Left ventricle myocardium superior (tissue), 1 donor: ENCODE results near the gene PHYHD1. TPM values are rescaled to one million over a fixed set of nuclear protein-coding genes. Genes with fewer than 3 reads are reported as not detected.

ENCODE experiments used
- ATAC-seq: fragments of 200-7000 bp; cut with Tn5 transposase; one replicate; pipeline ENCODE4 v1.9.1; 2020; ENCODE audit warnings: mild to moderate bottlenecking, moderate library complexity
- DNase-seq: peaks from one replicate; pipeline ENCODE4 v3.0.0-alpha.2; 2020
- intact Hi-C: fragments of 100-400 bp; cut with micrococcal nuclease; formaldehyde crosslinking; loops from one replicate; pipeline ENCODE4 v1.11.0; 2022
- total RNA-seq: library from RNA; stranded (reverse); fragmentation: NEBNext Ultra II Directional; extraction: Animal tissue kit (Norgen Biotek cat#: 25700); gene quantifications from one replicate; pipeline ENCODE4 v1.2.1, GENCODE V29; 2021
- donor health status: DM: no; HTN: yes; CAD: no; lungs with severe emphysema.

The PHYHD1 gene
- total RNA-seq, 1 donor from 2014 or later = 39.7 TPM

DNA sequence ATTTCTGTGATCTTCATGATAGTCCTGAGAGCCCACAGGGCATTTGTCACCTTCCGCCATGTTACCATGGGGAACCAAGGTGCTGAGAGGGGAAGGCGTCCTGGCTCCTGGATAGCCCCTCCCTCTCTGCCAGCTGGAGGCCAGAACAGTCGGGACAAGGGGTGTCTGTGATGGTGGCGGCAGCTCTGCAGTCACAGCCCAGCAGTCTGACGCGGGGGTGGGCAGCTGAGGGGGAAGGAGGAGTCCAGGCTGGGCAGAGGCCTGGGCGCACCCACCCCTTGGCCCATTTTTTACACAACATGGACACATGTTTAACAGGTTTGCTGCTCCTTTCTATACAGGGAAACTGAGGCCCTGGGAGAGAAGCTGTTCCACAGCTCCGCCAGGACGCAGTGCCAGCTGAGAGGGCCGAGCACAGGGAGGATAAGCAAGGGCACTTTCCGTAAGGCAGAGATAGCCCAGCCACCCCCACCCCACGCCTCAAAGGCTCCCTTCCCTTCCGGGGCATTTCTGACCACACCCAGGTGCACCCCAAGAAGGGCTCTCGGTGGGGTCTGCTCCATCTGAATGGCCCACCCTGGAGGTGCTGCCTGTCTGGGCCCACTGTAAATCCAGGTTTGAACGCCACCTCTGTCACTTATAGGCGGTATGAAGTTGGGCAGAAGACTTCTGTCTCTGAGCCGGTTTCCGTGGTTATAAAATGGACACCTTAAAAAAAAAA lies 21.8 kb upstream of the PHYHD1 start:
- ATAC-seq (no peak), DNase-seq (no peak)
- intact Hi-C loops = no loop called here

DNA sequence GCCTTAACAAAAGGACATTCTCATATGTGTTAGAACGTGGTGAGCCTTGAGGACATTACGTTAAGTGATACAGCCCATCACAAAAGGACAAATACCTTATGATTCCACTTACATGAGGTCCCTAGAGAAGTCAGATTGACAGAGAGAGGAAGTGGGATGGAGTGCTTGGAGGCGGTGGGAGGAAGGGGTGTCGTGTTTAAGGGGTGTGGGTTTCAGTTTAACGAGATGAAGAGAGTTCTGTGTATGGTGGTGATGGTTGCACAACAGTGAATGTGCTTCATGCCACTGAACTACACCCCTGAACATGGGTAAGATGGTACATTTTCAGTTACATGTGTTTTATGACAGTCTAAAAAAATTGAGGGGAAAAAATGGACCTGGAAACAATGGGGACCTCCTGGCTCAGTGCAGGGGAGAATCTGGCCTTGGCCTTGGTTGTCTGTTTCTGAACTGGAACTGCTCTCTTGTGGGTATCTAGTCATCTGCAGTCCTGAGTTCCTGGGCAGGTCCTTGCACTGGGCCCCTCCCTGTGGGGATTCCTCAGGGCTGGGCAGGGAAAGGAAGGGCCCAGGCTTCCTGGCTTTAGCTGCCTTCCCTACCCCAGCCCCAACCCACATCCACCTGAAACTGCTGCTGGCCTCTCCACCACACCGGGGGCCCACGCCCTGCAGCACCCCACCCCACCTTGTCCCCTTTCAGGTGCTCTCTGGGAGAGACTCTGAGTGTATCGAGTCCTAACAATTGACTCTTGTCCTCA lies 21.0 kb upstream of the PHYHD1 start:
- peak; percentile 53 for ATAC-seq
- no peak for DNase-seq
- intact Hi-C loops = no loop called here

DNA sequence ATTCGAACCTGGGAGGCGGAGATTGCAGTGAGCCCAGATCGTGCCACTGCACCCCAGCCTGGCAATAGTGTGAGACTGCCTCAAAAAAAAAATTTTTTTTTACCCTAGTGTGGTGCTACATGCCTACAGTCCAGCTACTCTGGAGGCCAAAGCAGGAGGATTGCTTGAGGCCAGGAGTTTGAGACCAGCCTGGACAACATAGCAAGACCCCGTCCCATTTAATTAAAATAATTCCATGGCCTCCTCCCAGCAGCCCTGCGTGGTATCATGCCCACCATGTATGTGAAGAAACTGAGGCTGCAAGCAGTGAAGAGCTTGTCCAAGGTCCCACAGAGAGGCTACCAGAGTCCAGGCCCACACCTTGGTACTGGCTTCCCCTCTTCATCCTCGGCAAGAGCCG lies 19.4 kb upstream of the PHYHD1 start:
- ATAC-seq (no peak), DNase-seq (no peak)
- intact Hi-C loops = no loop called here

DNA sequence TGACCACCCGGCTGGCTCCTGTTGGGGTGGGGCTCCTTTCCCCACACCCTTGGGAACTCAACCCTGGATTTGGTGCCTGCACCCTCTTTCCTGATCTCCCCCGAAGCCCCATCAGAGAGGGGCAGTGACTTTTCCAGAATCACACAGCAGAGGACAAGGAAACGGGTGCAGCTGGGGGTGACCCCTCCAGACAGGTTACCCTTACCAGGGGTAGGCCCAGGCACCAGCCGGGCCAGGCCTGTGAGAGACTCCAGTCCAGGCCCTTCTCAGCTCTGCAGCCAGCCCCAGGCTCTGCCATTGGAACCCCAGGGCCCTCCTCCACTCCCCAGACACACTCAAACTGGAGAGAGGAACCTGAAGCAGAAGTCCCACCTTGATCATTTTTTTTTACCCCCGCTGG lies 19.0 kb upstream of the PHYHD1 start:
- intact Hi-C loops = no loop called here
- no peak for ATAC-seq
- DNase-seq = no peak

DNA sequence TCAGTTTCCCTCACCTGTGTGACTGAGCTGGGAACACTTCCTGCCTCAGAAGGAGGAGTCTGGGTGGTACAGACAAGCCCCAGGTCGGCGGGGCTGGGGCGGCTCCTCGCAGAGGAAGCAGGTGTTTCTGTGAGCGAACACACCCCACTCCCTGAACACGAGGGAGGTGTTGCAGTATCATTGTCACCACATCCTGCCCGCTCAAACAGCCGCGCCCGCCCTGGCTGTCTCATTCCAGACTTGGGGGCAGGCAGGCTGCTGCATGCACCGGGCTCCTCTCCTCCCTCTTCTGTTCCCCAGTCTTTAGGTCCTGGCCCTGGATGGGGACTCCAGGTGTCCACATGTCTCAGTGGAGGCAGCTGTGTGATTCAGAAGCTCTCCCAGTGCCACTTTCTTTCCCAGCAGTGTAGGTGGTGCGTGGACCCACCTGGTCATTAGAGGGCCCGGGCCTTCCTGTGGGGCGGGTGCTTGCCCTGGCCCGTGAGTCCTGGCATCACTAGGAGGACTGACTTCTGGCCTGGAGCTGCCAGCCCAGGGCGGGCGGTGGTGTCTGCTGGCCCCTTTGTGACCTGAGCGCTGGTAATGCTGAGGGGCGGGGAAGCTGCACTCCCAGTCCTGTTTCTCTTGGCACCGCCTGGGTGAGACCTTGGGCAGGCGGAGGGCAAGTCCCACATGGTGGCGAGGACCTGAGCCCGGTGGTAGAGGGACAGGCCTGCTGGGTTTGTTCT lies 18.3 kb upstream of the PHYHD1 start:
- ATAC-seq (peak; percentile 55), DNase-seq (peak; percentile 67)
- intact Hi-C loops = no loop called here

DNA sequence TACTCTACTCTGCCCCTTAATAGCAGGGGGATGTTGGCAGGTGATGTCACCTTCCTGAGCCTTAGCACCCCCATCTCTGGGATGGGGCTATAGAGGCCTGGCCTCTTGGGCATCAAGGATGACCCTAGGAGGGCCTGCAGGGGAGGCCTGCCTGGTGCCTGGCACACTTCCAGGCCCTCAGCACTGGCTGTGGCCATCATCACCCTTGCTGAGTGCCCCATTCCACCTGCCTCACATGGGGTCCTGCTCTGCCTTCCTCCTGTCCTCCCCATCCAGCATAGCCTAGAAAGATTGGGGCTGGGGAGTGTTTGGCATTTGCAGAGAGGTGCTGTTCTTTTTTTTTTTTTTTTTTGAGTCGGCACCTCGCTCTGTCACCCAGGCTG lies 17.7 kb upstream of the PHYHD1 start:
- no peak for ATAC-seq
- no peak for DNase-seq
- intact Hi-C loops = no loop called here

DNA sequence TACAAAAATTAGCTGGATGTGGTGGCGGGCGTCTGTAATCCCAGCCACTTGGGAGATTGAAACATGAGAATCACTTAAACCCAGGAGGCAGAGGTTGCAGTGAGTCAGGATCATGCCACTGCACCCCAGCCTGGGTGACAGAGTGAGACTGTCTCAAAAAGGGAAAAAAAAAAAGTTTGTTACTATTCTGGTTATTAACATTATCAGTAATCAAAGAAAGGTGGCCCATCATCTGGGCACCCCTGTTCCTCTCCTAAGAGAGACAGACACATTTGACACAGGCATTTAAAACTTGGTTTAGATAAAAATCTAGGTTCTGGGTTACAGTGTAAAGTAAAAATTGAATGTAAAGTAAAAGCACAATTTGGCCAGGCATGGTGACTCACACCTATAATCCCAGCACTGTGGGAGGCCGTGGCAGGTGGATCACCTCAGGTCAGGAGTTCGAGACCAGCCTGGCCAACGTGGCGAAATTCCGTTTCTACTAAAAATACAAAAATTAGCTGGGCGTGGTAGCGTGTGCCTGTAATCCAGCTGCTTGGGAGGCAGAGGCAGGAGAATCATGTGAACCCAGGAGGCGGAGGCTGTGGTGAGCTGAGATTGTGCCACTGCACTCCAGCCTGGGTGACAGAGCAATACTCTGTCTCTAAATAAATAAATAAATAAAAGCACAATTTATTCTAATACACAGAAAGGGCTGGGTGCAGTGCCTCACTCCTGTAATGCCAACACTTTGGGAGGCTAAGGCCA lies 16.7 kb upstream of the PHYHD1 start:
- intact Hi-C loops = no loop called here
- ATAC-seq = no peak
- DNase-seq = no peak

DNA sequence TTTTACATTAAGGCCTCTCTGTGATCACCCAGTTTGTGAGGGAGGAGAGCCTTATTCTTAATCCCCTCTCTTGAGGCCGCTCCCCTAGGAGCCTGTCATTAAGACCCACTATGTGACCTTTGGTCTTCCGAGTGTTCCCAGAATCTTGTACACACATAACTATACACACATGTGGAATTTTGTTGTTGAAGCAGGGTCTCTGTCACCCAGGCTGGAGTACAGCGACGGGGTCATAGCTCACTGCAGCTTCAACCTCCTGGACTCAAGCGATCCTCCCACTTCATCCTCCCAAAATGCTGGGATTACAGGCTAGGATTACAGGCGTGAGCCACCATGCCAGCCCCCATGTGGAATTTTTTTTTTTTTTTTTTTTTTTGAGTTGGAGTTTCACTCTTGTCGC lies 14.8 kb upstream of the PHYHD1 start:
- DNase-seq (no peak), ATAC-seq (no peak)

DNA sequence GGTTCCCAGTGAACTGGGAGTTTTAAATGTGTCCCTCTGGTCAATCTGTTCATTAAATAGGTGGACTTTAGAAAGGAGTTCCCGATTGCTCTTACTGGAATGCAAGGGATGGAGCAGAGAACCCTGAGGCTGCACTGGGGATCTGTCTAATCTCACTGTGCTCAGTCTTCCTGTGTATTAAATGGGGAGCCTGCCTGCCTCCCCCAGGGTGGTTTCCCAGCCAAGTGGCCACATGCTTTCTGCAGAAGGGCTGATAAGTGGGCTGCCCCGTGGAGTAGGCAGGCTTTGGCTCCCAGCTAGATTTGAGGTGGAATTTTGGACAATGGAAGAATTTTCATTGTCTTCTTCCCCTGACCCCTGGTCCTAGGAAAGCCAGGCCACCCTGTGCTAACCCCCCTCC lies 14.0 kb upstream of the PHYHD1 start:
- DNase-seq (no peak), ATAC-seq (no peak)
- intact Hi-C loops = no loop called here

More for the DNA sequence above, 14.8 kb upstream of the PHYHD1 start:
- intact Hi-C loops = no loop called here

DNA sequence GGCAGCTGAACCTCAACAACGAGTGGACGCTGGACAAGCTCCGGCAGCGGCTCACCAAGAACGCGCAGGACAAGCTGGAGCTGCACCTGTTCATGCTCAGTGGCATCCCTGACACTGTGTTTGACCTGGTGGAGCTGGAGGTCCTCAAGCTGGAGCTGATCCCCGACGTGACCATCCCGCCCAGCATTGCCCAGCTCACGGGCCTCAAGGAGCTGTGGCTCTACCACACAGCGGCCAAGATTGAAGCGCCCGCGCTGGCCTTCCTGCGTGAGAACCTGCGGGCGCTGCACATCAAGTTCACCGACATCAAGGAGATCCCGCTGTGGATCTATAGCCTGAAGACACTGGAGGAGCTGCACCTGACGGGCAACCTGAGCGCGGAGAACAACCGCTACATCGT lies 12.4 kb upstream of the PHYHD1 start:
- DNase-seq = no peak
- ATAC-seq = no peak
- intact Hi-C loops = no loop called here

DNA sequence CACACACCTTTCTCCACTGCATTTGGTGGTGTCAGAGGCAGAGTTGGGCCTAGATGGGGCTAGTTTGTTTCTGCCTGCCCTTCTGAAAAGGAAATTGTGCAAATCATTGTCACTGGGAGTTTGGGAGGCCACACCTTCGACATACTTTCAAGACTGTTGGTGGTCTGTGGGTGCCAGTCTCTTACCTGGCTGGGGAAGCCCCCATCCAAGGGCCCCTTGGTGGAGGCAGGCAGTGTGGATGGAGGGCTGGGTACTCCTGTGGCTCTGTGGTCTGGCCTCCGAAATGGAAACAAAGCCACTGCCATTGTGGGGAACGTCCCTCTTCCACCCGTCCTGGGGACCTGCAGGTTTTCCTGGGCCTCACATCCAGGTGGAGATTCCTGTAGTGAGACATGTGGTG lies 10.9 kb upstream of the PHYHD1 start:
- intact Hi-C loops = no loop called here
- ATAC-seq = no peak
- no peak for DNase-seq

DNA sequence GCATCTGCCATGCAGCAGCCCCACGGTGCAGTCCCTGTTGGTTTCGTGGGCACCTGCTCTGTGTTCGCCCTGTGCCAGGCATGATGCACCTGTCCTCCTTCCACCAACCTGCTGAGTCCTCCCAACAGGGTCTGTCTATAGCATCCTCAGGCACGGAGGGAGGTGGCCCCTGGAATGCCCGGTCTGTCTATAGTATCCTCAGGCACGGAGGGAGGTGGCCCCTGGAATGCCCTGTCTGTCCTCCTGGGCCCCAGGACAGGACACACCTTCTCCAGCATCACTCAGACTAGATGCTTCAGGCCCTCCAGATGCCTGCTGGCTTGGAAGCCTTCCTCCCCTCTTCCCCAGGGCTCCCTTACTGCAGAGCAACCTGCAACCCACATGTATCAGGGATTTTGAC lies 9.9 kb upstream of the PHYHD1 start:
- DNase-seq = no peak
- ATAC-seq = no peak
- intact Hi-C loops = no loop called here

DNA sequence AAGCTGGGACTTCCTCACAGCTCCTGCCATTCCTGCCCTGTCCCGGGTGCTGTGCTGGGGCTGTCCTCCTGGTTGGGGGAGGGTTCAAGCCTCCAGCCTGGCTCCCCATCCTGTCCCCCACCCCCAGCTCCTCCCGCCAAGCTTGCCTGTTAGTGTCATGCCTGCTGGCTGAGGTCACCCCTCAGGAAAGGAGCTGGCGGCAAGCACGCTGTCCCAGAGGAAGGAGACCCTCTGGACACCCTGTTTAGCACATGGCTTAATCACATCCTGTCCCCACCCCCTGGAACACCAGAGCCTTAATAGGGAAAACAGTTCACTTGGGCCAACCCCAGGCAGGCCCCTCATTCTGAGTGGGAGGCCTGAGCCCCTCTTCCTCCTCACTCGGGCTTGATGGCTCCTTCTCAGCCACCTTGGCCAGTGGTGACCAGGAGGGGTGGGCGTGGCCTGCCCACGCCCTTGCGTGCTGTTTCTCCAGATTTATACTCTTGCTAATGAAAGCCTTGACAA lies 9.2 kb upstream of the PHYHD1 start:
- peak; percentile 80 for DNase-seq
- intact Hi-C loops = no loop called here
- ATAC-seq = peak; percentile 85

DNA sequence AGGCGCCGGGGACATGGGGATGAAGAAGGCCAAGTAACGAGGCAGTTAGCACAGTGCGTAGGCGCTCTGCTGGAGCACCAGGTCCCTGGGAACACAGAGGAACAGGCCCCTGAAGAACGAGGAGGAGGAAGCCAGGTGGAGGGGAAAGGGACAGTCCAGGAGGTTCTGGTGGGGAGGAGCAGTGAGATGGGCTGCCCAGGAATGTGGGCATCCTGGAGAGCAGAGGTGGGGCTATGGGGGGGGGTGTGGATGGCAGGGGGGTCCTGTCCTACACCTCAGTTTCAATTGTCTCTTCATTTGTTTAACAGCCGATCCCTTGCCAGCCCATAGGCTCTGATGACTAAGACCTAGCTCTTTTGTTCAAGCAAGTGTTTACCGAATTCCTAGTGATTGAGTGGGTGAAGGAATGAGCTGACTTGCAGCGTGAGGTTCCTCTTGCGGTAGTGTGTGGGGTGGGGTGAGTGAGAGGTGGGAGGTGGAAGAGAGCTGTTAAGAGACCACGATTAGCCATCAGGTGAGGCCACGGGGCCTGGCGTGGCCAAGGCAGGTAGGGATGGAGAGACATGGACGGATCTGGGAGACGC lies 8.4 kb upstream of the PHYHD1 start:
- intact Hi-C loops = no loop called here
- no peak for DNase-seq
- no peak for ATAC-seq

DNA sequence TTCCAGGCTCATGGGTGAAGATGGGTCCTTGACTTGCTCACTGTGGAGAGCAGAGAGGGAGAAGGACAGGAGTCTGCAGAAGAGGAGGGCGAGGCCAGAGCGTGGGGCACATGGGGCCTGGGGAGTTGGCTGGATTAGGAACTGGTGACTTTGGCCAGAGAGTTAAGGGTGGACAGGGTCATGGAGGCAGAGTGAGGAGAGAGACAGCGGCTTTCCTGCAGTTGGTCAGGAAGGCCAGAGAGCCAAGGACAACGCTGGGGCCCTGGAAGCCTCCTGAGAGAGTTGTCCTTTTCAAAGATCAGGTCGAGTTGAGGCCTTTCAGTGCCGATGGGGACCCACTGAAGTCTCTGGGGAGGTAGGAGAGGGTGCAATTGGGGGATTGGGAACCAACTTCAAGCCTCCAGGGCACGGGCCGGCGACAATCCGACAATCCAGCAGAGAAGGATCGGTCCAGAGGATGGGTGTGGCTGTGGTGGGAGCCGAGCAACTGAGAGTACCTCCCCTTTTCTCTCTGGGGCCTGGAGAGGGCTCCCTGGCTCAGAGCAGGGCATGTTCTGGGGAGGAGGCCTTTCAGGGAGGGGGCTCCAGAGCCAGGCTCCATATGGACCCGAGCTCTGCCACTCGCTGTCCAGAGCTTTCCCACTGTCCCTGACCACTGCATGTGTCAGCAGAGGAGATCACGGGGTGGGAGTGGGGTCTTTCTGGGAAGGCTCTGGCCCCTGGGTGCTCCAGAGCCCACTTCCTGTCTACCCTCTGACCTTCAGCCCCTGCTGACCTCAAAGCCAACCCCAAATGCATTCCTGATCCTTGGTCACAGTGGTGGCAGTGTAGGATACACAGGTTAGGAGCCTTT lies 7.5 kb upstream of the PHYHD1 start:
- intact Hi-C loops = no loop called here
- ATAC-seq (peak; percentile 12), DNase-seq (no peak)

DNA sequence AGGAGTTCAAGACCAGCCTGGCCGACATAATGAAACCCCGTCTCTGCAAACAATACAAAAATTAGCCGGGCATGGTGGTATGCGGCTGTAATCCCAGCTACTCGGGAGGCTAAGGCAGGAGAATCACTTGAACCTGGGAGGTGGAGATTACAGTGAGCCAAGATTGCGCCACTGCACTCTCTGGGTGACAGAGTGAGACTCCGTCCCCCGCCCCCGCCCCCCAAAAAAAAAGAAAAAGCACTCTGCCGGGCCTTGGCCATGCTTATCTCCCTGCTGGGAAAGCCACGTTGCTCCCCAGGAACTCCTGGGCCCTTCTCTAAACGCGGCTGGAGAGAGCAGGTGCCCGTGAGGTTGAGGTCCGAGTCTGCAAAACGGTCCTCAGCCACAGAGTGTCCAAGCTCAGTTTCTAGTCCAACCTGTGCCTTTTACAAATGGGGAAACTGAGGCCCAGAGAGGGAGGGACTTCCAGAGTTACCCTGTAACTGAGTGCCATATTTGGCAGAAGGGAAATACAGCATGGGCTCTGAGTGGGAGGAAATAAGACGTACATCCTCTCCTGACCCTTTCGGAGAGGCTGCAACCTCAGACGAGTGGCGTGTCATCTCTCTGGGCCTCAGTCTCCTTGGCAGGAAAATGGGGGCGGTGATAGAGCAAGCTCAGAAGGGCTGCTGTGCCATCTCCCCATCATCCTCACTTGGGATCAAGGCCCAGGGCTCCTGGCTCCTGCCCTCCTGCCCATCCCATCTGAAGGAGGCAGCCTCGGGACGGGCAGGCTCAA lies 6.6 kb upstream of the PHYHD1 start:
- intact Hi-C loops = no loop called here
- ATAC-seq = no peak
- no peak for DNase-seq

DNA sequence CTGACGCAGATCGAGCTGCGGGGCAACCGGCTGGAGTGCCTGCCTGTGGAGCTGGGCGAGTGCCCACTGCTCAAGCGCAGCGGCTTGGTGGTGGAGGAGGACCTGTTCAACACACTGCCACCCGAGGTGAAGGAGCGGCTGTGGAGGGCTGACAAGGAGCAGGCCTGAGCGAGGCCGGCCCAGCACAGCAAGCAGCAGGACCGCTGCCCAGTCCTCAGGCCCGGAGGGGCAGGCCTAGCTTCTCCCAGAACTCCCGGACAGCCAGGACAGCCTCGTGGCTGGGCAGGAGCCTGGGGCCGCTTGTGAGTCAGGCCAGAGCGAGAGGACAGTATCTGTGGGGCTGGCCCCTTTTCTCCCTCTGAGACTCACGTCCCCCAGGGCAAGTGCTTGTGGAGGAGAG lies 4.6 kb upstream of the PHYHD1 start:
- ATAC-seq = peak; percentile 7

DNA sequence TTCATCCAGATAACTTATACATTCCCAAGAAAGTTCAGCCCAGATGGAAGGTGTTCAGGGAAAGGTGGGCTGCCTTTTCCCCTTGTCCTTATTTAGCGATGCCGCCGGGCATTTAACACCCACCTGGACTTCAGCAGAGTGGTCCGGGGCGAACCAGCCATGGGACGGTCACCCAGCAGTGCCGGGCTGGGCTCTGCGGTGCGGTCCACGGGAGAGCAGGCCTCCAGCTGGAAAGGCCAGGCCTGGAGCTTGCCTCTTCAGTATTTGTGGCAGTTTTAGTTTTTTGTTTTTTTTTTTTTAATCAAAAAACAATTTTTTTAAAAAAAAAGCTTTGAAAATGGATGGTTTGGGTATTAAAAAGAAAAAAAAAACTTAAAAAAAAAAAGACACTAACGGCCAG lies 4.0 kb upstream of the PHYHD1 start:
- DNase-seq = no peak
- no peak for ATAC-seq
- intact Hi-C loops = no loop called here

More for the DNA sequence above, 4.6 kb upstream of the PHYHD1 start:
- DNase-seq = peak; percentile 75
- intact Hi-C loops = no loop called here
